Mammary epithelial cell (primary cell): ENCODE results near the gene RSU1.
"Not testable (repeated sequence)": the region's sequence is repeated elsewhere in the genome, so short reads cannot be mapped to it uniquely, and the experiment has no call there.

Source experiments
- CTCF ChIP-seq, 2 donors: IDR thresholded peaks in 1 of 2; conservative IDR thresholded peaks in 1 of 2; 2 replicates each; pipeline ENCODE4 v1.5.1; 2011 to 2012; ENCODE audit warnings: inconsistent platforms in 2 of 2, low read length in 2 of 2, mild to moderate bottlenecking in 2 of 2, control low read depth in 1 of 2, low read depth in 1 of 2; ENCODE audit not compliant: insufficient read depth in 1 of 2; ENCODE audit errors: extremely low read depth in 1 of 2
- EZH2 ChIP-seq: IDR thresholded peaks from 2 replicates; pipeline ENCODE4 v1.6.1; 2012; ENCODE audit warnings: low read length, inconsistent platforms, borderline replicate concordance

GRCh38 chr10:16827474-16827873 lies 10.2 kb upstream of the RSU1 start:
- not testable (repeated sequence) for TF ChIP-seq CTCF (conservative IDR thresholded peaks at IDR 0.05 in 1 of 2, IDR thresholded peaks at IDR 0.05 in 1 of 2; ENCODE audit: extremely low read depth in 1 of 2, insufficient read depth in 1 of 2, low read depth in 1 of 2, low read length in 2 of 2); EZH2
